Suprapubic skin (tissue), 4 donors: ENCODE results near the gene CAD. TPM values are rescaled to one million over a fixed set of nuclear protein-coding genes. Genes with fewer than 3 reads are reported as not detected.

Source experiments
- DNase-seq, 2 donors: peaks; one replicate each; pipeline ENCODE4 v3.0.0-alpha.2; 2019; ENCODE audit warnings: low spot score in 2 of 2
- H3K27ac ChIP-seq: fragments of 200-600 bp; sonication (generic); one replicate; pipeline ENCODE4 v1.5.1; 2019
- H3K27me3 ChIP-seq: fragments of 200-600 bp; sonication (generic); one replicate; pipeline ENCODE4 v1.5.1; 2019
- H3K36me3 ChIP-seq: fragments of 200-600 bp; sonication (generic); one replicate; pipeline ENCODE4 v1.5.1; 2019
- H3K4me1 ChIP-seq: fragments of 200-600 bp; sonication (generic); one replicate; pipeline ENCODE4 v1.5.1; 2019
- H3K4me3 ChIP-seq: fragments of 200-600 bp; sonication (generic); one replicate; pipeline ENCODE4 v1.5.1; 2019; ENCODE audit warnings: mild to moderate bottlenecking
- H3K9me3 ChIP-seq: fragments of 200-600 bp; sonication (generic); one replicate; pipeline ENCODE4 v1.5.1; 2019
- CTCF ChIP-seq, 2 donors: fragments of 200-600 bp in 1 of 2; fragments of 450-650 bp in 1 of 2; sonication (generic) in 1 of 2; IDR thresholded peaks; one replicate each; pipeline ENCODE4 v1.5.1; 2016 to 2019; ENCODE audit warnings: antibody characterized with exemption in 2 of 2, mild to moderate bottlenecking in 1 of 2, moderate library complexity in 1 of 2
- EP300 ChIP-seq: sonication (generic); formaldehyde crosslinking; IDR thresholded peaks from one replicate; pipeline ENCODE4 v1.6.1; 2017; ENCODE audit warnings: antibody characterized with exemption
- POLR2A ChIP-seq, 2 donors: fragments of 450-650 bp; IDR thresholded peaks; one replicate each; pipeline ENCODE4 v1.6.1; 2017; ENCODE audit warnings: antibody characterized with exemption in 2 of 2, mild to moderate bottlenecking in 2 of 2, moderate library complexity in 2 of 2
- POLR2AphosphoS5 ChIP-seq, 3 donors: sonication (generic); formaldehyde crosslinking; IDR thresholded peaks; one replicate each; pipeline ENCODE4 v1.6.1; 2017; ENCODE audit warnings: antibody characterized with exemption in 3 of 3
- WGBS: methylation state at CpG from one replicate; pipeline ENCODE4 v1.1.5; 2018; 5-methylcytosine and 5-hydroxymethylcytosine counted together
- total RNA-seq, 4 donors: library from RNA; depleted of rRNA; stranded (reverse); fragments of >200 nt; gene quantifications; one replicate each; pipeline ENCODE4 v1.1.0, GENCODE V29; 2016

CAD gene
- 10 to 100 TPM; 33.7 to 64.8 (median 42.1) TPM for total RNA-seq

- WGBS, result 1% methylated on average over 29 of the region's 72 CpGs
- TF ChIP-seq CTCF (IDR thresholded peaks at IDR 0.05), result no peak
- peak in 1 of 3 donors; percentile 7 for TF ChIP-seq POLR2AphosphoS5 (IDR thresholded peaks at IDR 0.05)
- Histone ChIP-seq H3K36me3 (peaks cover 25% of the 10 kb centered on the region), H3K4me3 (peak within 1 kb of the TSS; percentile 76), H3K27ac (peak within 1 kb of the TSS; percentile 74), H3K9me3 (no peaks in the 10 kb centered on the region), H3K27me3 (no peaks in the 10 kb centered on the region), H3K4me1 (peaks cover 34% of the 10 kb centered on the region)
- DNase-seq, result peak; percentile 88
These were observed at the start of gene CAD for GRCh38 chr2:27217173-27218121. CAD (plus strand) TSS chr2:27217369; CDS start chr2:27217552, 183 bp downstream.

GRCh38 chr2:27170581-27171337, 46.4 kb upstream of the CAD start:
- Histone ChIP-seq H3K36me3 (no peaks in the 10 kb centered on the region), H3K4me3 (no peak overlapping the region), H3K4me1 (peaks cover 3% of the 10 kb centered on the region), H3K27me3 (peaks cover 15% of the 10 kb centered on the region), H3K9me3 (no peaks in the 10 kb centered on the region), H3K27ac (no peak overlapping the region)
- DNase-seq, result no peak
- WGBS, result 76% methylated on average over 6 of the region's 6 CpGs
- TF ChIP-seq POLR2AphosphoS5 (IDR thresholded peaks at IDR 0.05) (no peak), EP300 (no peak), CTCF (IDR thresholded peaks at IDR 0.05) (no peak), POLR2A (IDR thresholded peaks at IDR 0.05) (no peak)

- Histone ChIP-seq H3K4me1 (peaks cover 3% of the 10 kb centered on the region), H3K4me3 (no peak overlapping the region), H3K36me3 (no peaks in the 10 kb centered on the region), H3K9me3 (no peaks in the 10 kb centered on the region), H3K27me3 (peaks cover 15% of the 10 kb centered on the region), H3K27ac (no peak overlapping the region)
- TF ChIP-seq CTCF (IDR thresholded peaks at IDR 0.05), result no peak
- TF ChIP-seq POLR2AphosphoS5 (IDR thresholded peaks at IDR 0.05), result no peak
- no peak for TF ChIP-seq EP300
- no peak for TF ChIP-seq POLR2A (IDR thresholded peaks at IDR 0.05)
- WGBS, result 54% methylated on average over 8 of the region's 8 CpGs
- DNase-seq, result peak in 1 of 2 donors; percentile 5
These were observed 45.8 kb upstream of the CAD start for GRCh38 chr2:27171351-27171848.

- WGBS, result 64% methylated on average over 6 of the region's 6 CpGs
- Histone ChIP-seq H3K9me3 (no peaks in the 10 kb centered on the region), H3K27me3 (peaks cover 21% of the 10 kb centered on the region), H3K27ac (no peak overlapping the region), H3K4me3 (no peak overlapping the region), H3K36me3 (no peaks in the 10 kb centered on the region), H3K4me1 (peaks cover 3% of the 10 kb centered on the region)
- peak in 1 of 2 donors; percentile 18 for DNase-seq
- TF ChIP-seq CTCF (IDR thresholded peaks at IDR 0.05) (no peak), POLR2A (IDR thresholded peaks at IDR 0.05) (no peak), EP300 (no peak), POLR2AphosphoS5 (IDR thresholded peaks at IDR 0.05) (no peak)
These were observed 42.5 kb upstream of the CAD start for GRCh38 chr2:27174638-27175037.
